NT2/D1 (cell line): Measurements from ENCODE around the gene SPOUT1.

ENCODE experiments used
- SUZ12 ChIP-seq: IDR thresholded peaks from 2 replicates; pipeline ENCODE4 v1.6.1; 2011; ENCODE audit not compliant: insufficient read length, insufficient read depth; ENCODE audit errors: extremely low read depth
- YY1 ChIP-seq: IDR thresholded peaks from 2 replicates; pipeline ENCODE4 v1.6.1; 2011; ENCODE audit not compliant: insufficient read length, insufficient read depth
- ZNF274 ChIP-seq: IDR thresholded peaks from 2 replicates; pipeline ENCODE4 v1.6.1; 2011; ENCODE audit warnings: mild to moderate bottlenecking, low read depth, low read length

GRCh38 chr9:128809831-128810230 is 19.8 kb downstream of the SPOUT1 start:
- TF ChIP-seq YY1 (no peak), SUZ12 (no peak), ZNF274 (no peak)
